Activated CD4-positive, CD25-positive, alpha-beta regulatory T cell (primary cell): Measurements from ENCODE around the gene TFB2M.

Experiments used
- DNase-seq, 4 experiments: peaks; one replicate each; lab custom pipeline; 2025; lab: John Stamatoyannopoulos, UW

The TFB2M gene

DNA sequence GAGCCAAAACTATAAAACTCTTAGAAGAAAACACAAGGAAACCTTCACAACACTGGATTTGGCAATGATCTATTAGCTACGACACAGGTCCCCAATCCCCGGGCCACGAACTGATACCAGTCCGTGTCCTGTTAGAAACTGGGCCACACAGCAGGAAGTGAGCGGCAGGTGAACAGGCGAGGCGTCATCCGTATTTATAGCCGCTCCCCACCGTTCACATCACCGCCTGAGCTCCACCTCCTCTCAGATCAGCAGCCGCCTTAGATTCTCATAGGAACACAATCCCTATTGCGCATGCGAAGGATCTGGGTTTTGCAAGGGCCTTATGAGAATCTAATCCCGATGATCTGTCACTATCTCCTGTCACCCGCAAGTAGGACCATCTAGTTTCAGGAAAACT is 11.9 kb downstream of the TFB2M start:
- DNase-seq: no peak

DNA sequence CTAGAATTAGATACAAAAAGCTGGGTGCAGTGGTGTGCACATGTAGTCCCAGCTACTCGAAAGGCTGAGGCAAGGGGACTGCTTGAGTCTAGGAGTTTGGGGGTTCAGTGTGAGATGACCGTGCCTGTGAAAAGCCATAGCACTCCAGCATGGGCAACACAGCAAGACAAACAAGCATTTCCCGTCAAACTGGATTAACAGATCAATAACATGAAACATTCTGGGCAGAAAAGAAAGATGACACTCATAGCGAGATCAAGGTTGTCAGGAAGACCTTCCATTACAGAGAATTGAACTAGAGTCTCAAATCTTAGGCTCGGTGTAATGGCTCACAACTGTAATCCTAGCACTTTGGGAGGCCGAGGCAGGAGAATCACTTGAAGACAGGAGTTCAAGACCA is 14.0 kb downstream of the TFB2M start:
- no peak for DNase-seq

DNA sequence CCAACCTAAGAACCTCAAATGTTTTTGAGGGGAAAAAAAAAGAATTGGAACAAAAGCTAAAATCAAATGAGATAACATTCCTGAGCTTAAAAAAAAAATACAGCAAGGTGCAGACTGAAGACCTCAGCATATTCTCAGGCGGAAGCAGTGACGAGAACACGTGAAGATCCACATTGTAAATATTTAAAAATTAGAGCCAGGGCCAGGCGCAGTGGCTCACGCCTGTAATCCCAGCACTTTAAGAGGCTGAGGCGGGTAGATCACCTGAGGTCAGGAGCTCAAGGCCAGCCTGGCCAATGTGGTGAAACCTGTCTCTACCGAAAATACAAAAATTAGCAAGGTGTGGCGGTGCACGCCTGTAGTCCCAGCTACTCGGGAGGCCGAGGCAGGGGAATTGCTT is 15.7 kb downstream of the TFB2M start:
- no peak for DNase-seq

DNA sequence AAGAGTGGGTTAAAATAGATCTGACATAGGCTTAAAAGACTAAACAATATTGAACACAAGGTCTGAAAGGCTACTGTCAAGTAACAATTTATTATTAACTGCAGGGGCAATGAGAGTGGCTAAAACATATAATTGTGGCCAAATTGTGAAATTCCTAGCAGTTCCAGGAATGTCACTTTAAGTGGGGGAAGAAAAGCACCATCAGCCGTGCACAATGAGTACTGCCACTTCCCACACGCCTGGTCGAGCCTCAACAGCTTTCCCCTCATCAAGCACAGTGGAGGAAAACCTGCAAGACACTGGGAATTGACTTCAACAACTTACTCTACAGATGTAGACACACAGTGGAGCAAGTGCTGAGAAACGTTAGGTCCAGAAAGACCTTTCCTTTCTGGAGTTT is 16.4 kb downstream of the TFB2M start:
- no peak for DNase-seq

DNA sequence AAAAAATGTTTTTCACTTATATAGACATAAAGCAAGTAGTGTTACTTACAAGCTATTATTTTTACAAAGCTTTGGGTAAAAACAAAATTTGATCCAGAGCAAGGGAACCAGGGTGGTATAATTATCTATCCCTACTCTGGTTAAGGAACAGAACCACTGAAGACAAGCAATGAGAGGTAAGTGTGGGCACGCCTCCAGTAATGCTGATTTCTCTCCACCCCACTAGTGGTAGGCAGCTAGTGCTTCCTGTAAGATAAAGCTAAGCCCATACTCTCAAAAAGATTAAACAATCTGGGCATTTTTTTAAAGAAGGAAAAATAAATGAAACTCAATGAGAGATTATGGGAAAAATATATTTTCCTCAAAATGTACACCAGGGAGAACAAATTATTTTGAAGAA is 22.1 kb downstream of the TFB2M start:
- DNase-seq: no peak

DNA sequence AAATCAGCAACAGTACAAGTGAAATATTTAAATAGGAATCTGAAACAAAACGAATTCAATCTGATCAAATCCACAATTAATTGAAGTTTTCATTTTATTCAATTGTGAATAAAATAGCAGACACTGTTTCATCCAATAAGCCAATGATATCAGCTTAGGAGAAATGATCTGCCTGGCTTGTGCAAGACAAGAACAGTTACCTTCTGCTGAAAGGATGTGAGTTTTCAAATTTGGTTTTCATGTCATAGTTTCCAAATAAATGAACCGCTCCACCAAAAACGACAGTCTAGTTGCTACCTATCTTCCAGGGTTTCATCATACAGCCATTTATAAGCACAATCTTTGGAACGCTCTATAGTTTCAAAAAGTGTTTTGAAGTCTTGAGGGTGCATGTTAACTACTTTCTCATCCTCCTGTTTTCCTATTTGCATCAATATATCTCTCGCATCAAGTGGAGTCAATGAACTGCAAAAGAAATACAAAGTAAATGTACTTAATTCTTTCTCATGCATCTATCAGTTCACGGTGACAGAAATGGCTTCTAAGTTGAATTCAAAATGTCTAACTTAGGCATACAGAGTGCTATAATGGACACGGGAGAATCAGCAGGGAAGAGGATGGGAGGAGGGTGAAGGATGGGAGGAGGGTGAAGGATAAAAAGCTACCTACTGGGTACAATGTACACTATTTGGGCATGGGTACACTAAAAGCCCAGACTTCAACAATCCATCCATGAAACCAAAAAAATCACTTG is 25.1 kb downstream of the TFB2M start:
- DNase-seq: no peak

DNA sequence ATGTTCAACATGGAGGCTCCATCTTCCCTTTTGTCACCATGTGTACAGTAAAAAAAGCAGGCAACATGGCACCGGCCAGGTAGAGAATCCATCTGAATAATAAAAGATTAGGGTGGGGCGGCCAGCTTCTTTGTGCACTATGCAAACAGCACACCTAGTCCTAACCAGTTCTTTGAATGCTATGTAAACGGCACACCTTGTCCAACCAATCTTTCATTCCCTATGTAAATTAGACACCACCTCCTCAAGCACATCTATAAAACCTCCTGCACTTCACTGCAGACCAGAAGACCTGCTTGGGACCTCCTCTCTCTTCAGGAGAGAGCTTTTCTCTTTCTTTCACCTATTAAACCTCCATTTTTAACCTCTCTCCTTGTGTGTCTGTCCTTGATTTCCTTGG is 28.2 kb downstream of the TFB2M start:
- no peak for DNase-seq

DNA sequence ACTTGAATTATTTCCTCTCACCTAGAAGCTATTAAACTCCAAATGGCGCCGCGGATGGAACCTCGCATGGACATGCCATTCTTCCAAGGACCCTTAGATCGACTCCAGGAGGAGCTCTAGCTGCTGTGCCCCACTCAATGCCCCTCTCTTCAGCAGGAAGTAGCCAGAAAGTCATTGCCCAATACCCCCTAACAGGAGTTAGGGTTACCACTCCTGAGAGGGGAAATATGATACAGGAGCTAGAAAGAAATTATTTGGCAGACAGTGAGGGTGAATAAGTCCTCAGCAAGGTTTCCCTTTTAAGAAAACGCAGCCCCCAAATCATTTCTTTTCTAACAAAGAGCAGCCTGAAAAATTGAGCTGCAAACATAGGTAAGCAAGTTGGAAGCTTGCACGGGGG is 28.6 kb downstream of the TFB2M start:
- DNase-seq: no peak

DNA sequence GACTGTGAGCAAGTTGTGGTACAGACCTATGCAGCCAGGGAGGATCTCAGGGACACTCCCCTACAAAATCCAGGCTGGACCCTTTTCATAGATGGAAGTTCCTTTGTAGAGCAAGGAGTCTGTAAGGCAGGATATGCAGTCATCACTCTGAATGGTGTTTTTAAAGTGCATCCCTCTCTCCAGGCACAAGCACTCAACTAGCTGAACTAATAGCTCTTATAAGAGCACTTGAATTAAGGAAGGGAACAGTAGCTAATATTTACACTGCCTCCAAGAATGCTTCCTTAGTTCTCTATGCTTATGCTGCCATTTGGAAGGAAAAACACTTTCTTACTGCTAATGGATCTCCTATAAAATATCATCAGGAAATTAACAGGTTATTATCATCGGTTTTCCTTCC is 31.9 kb downstream of the TFB2M start:
- DNase-seq: no peak

DNA sequence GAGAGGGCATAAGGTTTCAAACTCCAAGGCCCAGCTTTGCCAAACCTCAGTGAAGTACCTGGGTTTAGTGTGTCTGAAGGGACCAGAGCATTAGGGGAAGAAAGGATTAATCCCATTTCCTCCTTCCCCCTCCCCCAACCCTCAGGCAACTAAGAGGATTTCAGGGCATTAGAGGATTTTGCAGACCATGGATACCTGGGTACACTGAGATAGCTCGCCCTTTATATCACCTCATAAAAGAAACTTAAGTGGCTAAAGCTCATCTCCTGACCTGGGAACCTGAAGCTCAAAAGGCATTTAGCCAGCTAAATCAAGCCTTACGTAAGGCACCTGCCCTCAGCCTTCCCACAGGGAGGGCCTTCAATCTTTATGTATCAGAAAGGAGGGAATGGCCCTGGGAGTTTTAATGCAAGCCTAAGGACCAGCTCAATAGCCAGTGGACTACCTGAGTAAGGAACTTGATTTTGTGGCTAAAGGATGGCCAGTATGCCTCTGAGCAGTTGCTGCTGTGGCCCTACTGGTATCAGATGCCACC is 32.6 kb downstream of the TFB2M start:
- DNase-seq: no peak

DNA sequence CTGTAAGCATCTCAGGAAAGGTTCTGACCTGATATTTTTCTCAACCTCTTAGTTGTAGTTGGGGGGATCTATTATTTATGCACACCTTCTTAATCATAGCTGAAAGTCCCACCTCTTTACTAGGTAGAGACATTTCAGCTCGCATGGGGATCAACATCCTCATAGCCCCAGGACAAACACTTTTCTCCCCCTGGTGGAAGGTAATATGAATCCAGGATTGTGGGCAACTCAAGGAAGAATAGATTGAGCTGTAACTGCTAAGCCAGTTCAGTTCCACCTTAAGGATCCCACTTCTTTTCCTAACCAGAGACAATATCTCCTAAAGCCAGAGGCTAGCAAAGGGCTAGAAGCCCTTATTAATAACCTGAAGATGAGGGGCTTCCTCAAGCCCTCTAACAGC is 33.5 kb downstream of the TFB2M start:
- DNase-seq: no peak

DNA sequence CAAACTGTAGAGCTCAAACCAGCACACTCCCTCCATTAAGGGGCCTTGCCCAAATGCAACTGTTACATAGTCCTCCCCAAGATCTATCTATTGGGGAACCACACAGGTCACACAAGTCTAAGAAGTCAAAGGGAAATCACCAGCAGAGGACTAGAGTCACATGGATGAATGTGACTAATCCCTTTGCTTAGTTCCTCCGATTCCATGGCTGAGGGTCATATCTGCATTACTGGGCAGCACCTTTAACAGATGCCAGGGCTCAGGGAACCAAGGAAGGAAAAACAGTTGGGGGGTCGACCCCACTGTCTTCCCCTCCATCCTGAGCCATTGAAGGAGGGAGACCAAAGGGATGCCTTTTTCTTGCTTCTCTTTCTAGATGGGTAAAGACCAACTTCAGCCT is 35.6 kb downstream of the TFB2M start:
- no peak for DNase-seq

DNA sequence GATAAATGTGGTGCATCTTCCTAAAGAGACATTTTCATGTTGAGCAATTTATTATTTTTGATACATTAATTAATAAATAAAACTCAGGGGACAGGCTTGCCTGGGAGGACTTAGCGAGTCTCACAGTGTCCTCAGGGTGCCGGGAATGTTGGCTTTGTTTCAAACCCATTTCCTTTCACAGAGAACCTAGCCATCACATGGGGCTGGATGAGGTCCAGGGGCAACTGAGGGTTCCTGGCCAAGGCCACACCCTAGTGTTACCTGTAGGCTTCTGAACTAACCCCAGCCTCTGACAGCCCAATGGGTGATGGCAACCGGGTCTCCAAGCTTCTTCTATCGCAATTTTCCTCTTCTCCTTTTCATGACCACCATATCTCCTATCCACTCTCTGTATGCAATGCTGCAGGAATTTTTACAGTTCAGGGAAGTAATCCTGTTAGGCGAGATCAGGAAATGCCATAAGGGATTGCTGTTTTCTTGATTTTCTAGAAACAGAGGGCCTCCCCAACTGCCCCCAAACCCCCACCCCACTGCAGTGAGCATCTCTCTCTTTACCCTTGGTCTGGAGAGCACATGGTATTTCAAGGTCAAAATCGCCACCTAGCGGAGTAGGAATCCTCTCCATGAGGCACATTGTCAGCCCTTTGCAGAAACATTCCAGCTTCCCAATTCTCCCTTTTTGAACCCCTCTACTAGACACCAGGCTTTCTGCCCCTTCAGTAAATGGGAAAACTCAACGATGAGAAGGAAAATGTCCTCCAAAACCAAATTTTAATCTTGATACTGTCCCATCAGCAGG is 36.9 kb downstream of the TFB2M start:
- DNase-seq: no peak

DNA sequence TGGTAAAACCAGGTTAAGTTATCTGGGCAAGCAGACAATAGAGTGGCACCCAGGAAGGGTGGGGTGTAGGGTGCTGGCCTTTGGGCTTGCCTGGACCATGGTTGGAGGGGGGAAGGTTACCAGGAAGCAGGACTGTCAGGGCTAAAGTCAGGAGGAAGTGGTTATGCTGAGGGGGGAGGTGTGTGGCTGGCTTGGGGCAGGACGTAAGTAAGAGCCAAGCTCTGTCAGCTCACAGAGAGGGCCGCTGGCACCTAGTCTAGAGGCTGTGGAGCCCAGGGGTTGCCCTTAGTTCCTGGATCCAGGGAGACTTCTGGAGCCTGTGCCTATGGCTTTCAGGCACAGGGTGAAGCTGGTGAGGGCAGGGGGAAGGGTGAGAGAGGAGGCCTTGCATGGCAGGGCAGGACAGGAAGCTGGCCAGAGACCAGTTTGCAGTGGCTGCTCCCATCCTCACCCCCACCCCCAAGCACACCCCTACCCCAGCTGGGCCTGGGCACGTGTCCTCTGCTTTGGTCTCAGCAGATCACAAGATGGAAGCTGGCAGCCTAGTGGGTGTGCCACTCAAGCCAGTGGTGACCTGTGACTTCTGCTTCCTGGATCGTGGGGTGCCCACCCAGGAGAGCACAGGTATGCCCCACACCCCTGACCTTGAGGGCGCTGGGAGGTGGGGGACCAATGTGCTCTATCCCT is 38.5 kb downstream of the TFB2M start:
- no peak for DNase-seq

DNA sequence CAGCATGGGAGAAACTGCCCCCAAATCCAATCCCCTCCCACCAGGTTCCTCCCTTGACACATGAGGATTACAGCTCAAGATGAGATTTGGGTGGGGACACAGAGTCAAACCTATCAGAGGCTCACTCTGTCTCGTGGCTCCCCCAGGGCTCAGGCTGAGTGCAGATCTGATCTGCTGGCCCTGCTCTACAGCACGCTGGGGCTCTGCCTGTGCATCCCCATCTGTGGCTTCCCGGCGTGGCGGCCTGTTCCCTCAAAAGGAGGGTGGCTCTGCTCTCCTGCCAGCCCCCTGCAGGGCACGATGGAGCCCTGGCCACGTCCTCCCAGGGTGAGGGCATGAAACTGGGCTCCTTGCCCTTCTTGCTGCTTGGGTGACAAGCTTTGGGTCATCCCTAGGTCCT is 39.1 kb downstream of the TFB2M start:
- no peak for DNase-seq

DNA sequence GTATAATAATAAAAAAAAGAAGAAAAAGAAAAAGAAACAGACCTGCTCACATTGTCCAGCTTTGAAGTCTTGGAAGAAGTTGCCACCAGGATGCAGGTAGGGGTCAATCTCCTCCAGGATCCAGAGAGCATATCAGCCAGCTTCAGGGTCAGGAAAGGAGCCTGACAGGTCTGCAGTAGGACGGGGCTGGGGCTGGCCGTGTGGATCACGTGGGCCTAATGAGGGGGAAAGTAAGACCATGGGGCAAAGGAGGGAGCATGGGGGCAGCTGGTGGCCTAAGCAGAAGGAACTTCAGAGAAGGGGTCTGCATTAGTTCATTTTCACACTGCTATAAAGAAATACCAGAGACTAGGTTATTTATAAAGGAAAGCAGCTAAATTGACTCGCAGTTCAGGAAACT is 39.7 kb downstream of the TFB2M start:
- DNase-seq: no peak

DNA sequence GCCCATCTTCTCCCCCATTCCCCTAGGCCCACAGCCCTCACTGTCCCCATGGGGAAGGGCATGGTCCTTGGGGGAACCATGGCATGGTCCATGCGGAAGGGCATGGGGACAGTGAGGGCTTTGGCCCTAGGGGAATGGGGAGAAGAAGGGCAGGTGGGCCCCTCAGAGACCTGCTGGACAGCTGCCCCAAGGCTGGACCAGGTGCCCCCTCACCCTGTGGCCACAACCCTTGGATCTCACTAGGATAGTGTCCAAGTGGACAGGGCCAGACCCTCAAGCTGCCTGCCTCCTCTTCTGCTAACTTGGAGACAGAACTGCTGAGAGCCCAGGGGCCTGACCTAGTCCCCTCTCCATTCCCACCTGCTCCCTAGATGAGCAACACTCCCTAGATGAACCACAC is 46.5 kb downstream of the TFB2M start:
- DNase-seq: no peak

DNA sequence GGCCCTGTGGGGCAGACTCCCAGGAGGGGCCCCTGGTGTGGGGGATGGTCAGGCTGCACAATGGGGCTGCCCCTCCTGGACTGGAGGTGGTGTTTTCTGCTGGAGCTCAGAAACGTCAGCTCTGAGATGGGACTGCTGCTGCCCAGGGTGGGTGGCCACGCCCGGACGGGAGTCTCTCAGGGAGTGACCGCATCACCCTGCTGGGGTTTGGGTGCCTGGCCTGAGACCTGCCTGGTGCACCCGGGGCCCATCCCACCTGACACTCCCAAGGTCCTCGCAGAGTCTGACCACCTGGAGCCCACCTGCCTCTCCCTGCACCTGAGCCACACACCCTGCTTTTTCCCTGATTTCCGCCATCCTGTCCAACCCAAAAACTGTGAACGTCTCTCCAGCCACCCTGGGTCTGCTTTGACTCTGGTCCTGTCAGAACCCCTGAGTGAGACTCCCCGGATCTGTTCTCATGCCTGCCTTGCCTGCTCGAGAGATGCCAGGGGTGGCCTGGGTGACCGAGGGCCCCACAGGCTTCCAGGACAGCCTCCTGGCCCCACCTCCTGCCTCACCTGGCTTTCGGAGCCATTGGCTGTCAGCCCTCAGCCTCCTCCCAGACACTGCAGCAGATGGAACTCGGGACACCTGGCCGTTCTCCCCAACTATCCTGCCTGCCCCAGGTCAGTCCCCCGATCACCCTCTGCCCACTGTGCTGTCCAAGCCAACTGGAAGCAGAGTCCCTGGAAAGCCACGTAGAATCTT is 47.4 kb downstream of the TFB2M start:
- DNase-seq: no peak

DNA sequence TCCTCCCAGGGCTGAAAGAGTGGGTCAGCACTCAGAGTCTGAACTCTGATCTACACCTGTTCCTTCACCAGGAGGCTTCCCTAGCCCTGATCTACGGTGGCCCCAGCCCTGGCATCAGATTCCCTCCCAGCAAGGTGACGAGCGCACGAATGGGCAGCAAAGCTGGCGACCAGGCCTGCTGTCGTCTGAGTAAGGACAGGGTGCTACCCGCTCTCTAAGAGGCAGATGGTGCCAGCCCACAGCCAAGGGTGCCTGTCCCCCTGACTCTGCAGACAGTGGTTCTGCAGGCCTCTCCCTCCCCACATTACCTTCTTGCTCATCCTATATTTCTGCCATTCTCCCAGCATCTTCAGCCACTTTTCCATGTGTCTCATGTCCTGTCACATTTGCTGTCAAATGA is 48.7 kb downstream of the TFB2M start:
- no peak for DNase-seq

DNA sequence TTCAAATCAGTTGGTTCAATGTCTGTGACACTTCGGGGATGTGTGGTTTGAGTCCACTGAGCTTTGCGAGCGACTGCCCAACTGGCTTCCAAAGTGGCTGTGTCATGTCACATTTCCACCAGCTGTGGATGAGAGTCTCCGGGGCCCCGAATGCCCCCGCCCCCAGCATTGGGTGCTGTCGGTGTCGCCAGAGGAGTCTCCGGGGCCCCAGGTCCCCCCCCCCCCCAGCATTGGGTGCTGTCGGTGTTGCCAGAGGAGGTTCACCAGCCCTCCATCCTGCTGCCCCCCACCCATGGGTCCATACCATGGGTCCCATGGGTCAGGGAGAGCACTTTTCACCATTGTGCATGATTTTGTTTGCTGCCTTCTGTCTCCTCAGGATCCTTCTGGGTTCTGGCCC is 49.9 kb downstream of the TFB2M start:
- no peak for DNase-seq

DNA sequence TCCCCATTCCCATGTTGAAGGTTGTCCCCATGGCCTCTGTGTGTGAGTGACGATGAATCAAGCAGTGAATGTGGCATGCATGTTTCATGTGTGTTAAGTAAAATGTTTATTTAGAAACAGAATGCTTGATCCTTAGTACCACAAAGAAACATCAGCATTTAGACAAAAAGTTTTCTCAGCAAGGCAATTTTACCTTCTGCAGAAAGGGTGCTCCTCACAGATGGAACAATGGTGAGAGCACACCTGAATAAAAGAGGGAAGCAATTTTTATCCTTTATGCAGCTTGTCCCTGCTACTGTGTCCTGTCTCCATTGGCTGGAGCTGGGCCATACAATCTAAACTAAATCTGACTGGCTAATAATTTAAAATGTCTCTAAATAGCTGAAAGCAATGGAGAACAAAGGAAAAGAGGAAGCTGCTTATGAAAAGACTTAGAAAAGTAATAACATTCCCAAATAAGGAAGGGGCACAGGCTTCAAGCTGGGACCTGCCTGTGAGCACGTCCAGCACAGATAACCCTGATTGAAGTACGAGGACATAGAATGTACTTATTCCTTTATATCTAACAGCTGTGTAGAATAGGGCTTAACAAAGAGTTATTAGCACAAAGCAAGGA is 50.6 kb downstream of the TFB2M start:
- no peak for DNase-seq
